HG03066 (cell line): ENCODE data around the gene RALY.

ENCODE experiments used
- ATAC-seq: cut with Tn5 transposase; IDR thresholded peaks from one replicate; pipeline ENCODE4 v1.9.1; 2021; ENCODE audit warnings: low read depth; ENCODE audit not compliant: unreplicated experiment

Gene RALY

GRCh38 chr20:33993576-33994221 lies at the start of gene RALY:
TSS of gene RALY (plus strand) at chr20:33993911. CDS start at chr20:34072075, 78,164 bp downstream.
- ATAC-seq: peak; percentile 57

GRCh38 chr20:33944914-33945313 lies 48.8 kb upstream of the RALY start:
- no peak for ATAC-seq

- ATAC-seq: no peak
Measured at GRCh38 chr20:33945391-33946081, 48.2 kb upstream of the RALY start.

- ATAC-seq: no peak
Measured at GRCh38 chr20:33947709-33948295, 45.9 kb upstream of the RALY start.

GRCh38 chr20:33948480-33948879 lies 45.2 kb upstream of the RALY start:
- no peak for ATAC-seq

- ATAC-seq: no peak
Measured at GRCh38 chr20:33951171-33951570, 42.5 kb upstream of the RALY start.

GRCh38 chr20:33954504-33954903 lies 39.2 kb upstream of the RALY start:
- ATAC-seq: no peak

GRCh38 chr20:33963751-33964150 lies 30.0 kb upstream of the RALY start:
- no peak for ATAC-seq

- no peak for ATAC-seq
Measured at GRCh38 chr20:33964441-33964840, 29.3 kb upstream of the RALY start.

GRCh38 chr20:33967126-33967525 lies 26.6 kb upstream of the RALY start:
- ATAC-seq: no peak

GRCh38 chr20:33969563-33969962 lies 24.1 kb upstream of the RALY start:
- no peak for ATAC-seq

- no peak for ATAC-seq
Measured at GRCh38 chr20:33970229-33970628, 23.5 kb upstream of the RALY start.

GRCh38 chr20:33971147-33971975 lies 22.4 kb upstream of the RALY start:
- no peak for ATAC-seq

- ATAC-seq: no peak
Measured at GRCh38 chr20:33976959-33977358, 16.8 kb upstream of the RALY start.

- ATAC-seq: no peak
Measured at GRCh38 chr20:33977535-33977934, 16.2 kb upstream of the RALY start.

GRCh38 chr20:33979094-33979493 lies 14.6 kb upstream of the RALY start:
- no peak for ATAC-seq

GRCh38 chr20:33981347-33981746 lies 12.4 kb upstream of the RALY start:
- ATAC-seq: no peak

- ATAC-seq: no peak
Measured at GRCh38 chr20:33981964-33982363, 11.7 kb upstream of the RALY start.

- ATAC-seq: no peak
Measured at GRCh38 chr20:33983371-33983770, 10.3 kb upstream of the RALY start.

GRCh38 chr20:33984182-33984719 lies 9.5 kb upstream of the RALY start:
- no peak for ATAC-seq

- no peak for ATAC-seq
Measured at GRCh38 chr20:33985280-33985679, 8.4 kb upstream of the RALY start.
